Activated CD8-positive, alpha-beta memory T cell treated with anti-CD3 and anti-CD28 coated beads, Interleukin-2, amount 50 U/mL, for 1 hour (primary cell): ENCODE results near the gene EDAR.

ENCODE experiments used
- DNase-seq: peaks from one replicate; pipeline ENCODE4 v3.0.0-alpha.2; 2020; ENCODE audit errors: extremely low read depth

EDAR gene

GRCh38 chr2:108988796-108989713, at the start of gene EDAR:
Gene EDAR (minus strand): TSS chr2:108989220. CDS start chr2:108931014, 58,206 bp downstream.
- peak; percentile 9 for DNase-seq

- no peak for DNase-seq
These were observed 44.2 kb upstream of the EDAR start for GRCh38 chr2:109033171-109033570.

- DNase-seq: peak; percentile 40
These were observed 43.3 kb upstream of the EDAR start for GRCh38 chr2:109032229-109032820.

GRCh38 chr2:109031476-109032228, 42.6 kb upstream of the EDAR start:
- DNase-seq: peak; percentile 54

GRCh38 chr2:109030870-109031475, 42.0 kb upstream of the EDAR start:
- no peak for DNase-seq

- DNase-seq: no peak
These were observed 40.6 kb upstream of the EDAR start for GRCh38 chr2:109029490-109030201.

GRCh38 chr2:109028738-109029489, 39.9 kb upstream of the EDAR start:
- no peak for DNase-seq

GRCh38 chr2:109028277-109028676, 39.3 kb upstream of the EDAR start:
- no peak for DNase-seq

GRCh38 chr2:109027702-109028101, 38.7 kb upstream of the EDAR start:
- no peak for DNase-seq

GRCh38 chr2:109024477-109024876, 35.5 kb upstream of the EDAR start:
- no peak for DNase-seq

GRCh38 chr2:109021895-109022300, 32.9 kb upstream of the EDAR start:
- no peak for DNase-seq

GRCh38 chr2:109020217-109020637, 31.2 kb upstream of the EDAR start:
- DNase-seq: no peak

GRCh38 chr2:109018452-109018851, 29.4 kb upstream of the EDAR start:
- no peak for DNase-seq

GRCh38 chr2:109017017-109017416, 28.0 kb upstream of the EDAR start:
- no peak for DNase-seq

GRCh38 chr2:109016376-109016775, 27.4 kb upstream of the EDAR start:
- no peak for DNase-seq

GRCh38 chr2:109014476-109014875, 25.5 kb upstream of the EDAR start:
- no peak for DNase-seq

GRCh38 chr2:109013051-109013450, 24.0 kb upstream of the EDAR start:
- DNase-seq: no peak

- no peak for DNase-seq
These were observed 21.0 kb upstream of the EDAR start for GRCh38 chr2:109009920-109010610.

- no peak for DNase-seq
These were observed 18.0 kb upstream of the EDAR start for GRCh38 chr2:109006971-109007370.

- no peak for DNase-seq
These were observed 16.7 kb upstream of the EDAR start for GRCh38 chr2:109005686-109006204.
